AG09309 (cell line): ENCODE measurements around the gene AGPAT4.
A peak's percentile ranks its signal among the peaks of the same experiment; 100 is the strongest.

Experiments
- DNase-seq: peaks from one replicate; pipeline ENCODE4 v3.0.0-alpha.2; 2010; ENCODE audit warnings: low read depth
- H3K4me3 ChIP-seq: 2 replicates; pipeline ENCODE4 v1.5.1; 2011; ENCODE audit warnings: mild to moderate bottlenecking, low read depth, low read length, moderate library complexity; ENCODE audit not compliant: control insufficient read depth
- TF ChIP-seq, protein P1 (sequence below): IDR thresholded peaks from 2 replicates; pipeline ENCODE4 v1.5.1; 2011; ENCODE audit warnings: mild to moderate bottlenecking, low read depth, low read length, inconsistent platforms; ENCODE audit not compliant: insufficient read depth, control insufficient read depth; ENCODE audit errors: missing control alignments

The AGPAT4 gene

DNA sequence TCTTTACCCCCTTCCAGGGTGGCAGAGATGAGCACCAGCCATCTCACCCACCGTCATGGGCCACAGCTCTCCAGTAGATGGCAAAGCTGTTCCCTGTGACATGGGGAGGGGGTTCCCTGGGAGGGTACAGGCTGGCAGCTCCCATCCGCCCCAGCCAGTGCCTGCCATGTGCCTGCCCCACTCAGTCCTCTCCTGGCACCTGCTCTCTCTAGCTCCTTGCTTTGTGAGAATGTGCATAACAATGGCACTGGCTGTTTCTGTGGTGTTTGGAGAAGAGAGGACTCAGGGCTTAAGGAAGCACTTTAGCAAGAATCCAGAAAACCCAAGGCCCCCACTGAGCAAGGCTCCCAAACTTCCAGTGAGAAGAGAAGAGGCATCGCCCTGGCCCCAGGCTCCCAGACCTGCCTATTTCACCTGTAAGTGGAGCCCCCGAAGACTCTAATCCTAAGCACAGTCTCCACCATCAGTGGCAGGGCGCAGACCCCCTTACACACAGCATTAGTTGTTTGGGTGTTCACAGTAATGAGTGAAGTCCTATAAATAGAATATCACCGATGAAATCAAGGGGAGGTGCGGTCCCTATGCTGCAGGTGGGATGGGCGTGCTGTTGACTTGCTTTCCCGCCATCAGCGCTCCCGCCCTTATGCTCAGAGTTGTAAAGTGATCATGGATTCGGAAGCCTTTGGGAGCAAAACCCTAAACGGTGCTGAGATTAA lies 110.2 kb downstream of the AGPAT4 start:
- TF ChIP-seq, protein P1, sequence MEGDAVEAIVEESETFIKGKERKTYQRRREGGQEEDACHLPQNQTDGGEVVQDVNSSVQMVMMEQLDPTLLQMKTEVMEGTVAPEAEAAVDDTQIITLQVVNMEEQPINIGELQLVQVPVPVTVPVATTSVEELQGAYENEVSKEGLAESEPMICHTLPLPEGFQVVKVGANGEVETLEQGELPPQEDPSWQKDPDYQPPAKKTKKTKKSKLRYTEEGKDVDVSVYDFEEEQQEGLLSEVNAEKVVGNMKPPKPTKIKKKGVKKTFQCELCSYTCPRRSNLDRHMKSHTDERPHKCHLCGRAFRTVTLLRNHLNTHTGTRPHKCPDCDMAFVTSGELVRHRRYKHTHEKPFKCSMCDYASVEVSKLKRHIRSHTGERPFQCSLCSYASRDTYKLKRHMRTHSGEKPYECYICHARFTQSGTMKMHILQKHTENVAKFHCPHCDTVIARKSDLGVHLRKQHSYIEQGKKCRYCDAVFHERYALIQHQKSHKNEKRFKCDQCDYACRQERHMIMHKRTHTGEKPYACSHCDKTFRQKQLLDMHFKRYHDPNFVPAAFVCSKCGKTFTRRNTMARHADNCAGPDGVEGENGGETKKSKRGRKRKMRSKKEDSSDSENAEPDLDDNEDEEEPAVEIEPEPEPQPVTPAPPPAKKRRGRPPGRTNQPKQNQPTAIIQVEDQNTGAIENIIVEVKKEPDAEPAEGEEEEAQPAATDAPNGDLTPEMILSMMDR = no peak
- DNase-seq = no peak

DNA sequence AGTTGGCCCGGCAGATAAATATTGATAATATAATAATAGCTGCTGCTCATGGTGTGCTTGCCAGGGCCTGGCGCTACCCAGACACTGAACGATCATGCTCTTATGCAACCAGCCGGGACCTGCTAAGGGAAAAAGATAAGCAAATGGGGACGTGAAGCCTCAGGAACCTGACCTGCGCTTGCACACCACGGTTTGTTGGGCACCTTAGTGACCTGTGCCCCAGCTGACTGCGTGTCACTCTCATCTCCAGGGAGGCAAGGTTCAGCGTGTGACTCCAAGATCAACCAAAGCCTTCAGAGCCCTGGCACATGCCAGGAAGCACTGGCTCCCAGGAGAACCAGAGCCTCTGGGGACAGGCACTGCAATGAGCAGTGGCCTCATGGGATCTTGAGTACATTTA lies 111.1 kb downstream of the AGPAT4 start:
- DNase-seq = no peak
- TF ChIP-seq, protein P1 = no peak
- H3K4me3 ChIP-seq = no peak overlapping the region

More for the DNA sequence above, 110.2 kb downstream of the AGPAT4 start:
- no peak overlapping the region for H3K4me3 ChIP-seq

DNA sequence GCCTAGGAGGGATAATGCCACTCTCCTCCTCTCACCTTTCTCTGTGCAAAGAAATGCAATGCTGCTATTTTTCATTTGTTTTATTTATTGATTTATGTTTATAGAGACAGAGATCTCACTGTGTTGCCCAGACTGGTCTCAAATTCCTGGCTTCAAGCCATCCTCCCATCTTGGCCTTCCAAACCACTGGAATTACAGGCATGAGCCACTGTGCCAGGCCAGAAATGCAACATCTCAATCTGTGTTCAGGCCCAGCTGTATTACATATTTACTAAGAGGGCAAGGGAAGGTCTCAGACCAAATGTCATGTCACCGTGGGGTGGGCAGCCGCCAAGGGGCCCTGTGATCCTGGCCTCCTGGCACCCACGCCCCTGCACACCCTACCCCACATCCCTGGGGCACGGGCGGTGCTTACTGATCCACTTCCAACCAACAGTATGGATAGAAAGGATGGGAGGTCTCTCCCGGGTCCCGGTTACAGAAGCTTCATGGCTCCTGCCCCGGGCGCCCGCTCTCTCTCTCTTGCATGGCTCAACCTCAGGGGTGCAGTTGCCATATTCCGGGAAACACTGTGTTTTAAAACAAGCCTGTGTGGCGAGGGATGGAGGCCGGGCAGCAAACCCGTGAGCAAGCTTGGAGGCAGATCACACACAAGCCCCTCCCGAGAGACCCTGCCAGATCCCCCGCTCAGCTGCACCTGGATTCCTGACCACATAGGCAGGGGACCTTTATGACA lies 111.8 kb downstream of the AGPAT4 start:
- peak; percentile 47 for DNase-seq
- no peak overlapping the region for H3K4me3 ChIP-seq
- TF ChIP-seq, protein P1 = no peak

DNA sequence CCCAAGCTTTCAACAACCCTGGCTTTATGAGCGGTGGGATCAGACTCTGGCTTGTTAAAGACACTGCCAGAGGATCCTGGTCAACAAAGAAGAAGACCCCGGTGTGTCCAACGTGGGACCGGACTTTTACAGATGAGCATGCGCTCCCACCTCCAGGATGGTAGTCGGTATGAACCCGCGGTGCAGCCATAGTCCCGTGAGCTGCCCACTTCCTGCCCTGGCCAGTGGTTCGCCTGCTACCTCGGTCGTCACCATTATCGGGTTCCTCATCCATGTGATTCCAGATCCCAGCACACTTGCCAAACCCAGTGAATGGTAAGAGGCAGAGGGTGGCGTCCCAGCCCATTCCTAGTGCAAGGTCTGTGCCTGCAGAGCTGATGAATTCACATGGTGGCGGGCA lies 112.7 kb downstream of the AGPAT4 start:
- DNase-seq = no peak
- TF ChIP-seq, protein P1 = no peak
- H3K4me3 ChIP-seq = no peak overlapping the region

DNA sequence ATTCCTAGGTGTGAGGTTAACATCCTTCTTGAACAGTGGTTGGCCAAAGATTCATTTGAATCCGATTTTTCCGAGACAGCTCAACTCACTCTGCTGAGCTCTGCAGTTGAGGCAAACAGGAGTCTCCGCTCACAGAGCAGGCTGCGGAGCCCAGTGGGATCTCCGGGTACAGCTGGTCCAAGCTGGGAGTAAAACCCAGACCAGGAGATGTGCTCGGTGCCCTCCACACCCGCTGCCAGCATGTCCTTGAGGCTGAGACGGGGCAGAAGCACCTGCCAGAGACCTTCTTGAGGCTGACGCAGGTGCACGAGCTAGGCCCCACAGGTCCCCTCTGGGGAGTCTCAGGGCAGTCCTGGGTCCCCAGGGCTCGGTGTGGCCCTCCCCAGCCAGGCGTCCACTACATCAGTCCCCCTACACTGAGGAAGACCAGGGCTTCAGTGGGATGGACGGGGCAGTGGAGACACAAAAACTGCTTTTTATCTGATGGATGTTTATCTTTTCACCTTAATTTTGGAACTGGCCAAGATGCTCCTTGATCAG lies 119.0 kb downstream of the AGPAT4 start:
- no peak overlapping the region for H3K4me3 ChIP-seq
- TF ChIP-seq, protein P1 = no peak
- DNase-seq = no peak

DNA sequence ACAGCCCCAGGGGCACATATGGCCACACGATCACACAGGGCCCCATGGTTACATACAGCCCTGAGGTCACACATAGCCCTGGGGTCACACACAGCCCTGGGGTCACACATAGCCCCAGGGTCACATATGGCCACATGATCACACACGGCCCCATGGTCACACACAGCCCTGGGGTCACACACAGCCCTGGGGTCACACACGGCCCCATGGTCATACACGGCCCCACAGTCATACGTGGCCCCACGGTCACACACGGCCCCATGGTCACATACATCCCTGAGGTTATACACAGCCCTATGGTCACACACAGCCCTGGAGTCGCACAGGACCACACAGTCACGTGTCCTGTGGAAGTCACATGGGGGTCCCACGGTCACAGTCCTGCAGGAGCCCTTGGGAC lies 120.1 kb downstream of the AGPAT4 start:
- DNase-seq = no peak
- no peak overlapping the region for H3K4me3 ChIP-seq
- TF ChIP-seq, protein P1 = no peak
